AG10803 (cell line): ENCODE measurements around the gene HHIPL1.

Experiments
- DNase-seq: peaks from one replicate; pipeline ENCODE4 v3.0.0; 2010; ENCODE audit warnings: low read depth
- H3K4me3 ChIP-seq: 2 replicates; pipeline ENCODE4 v1.5.1; 2011; ENCODE audit warnings: mild to moderate bottlenecking, low read length, control low read depth
- CTCF ChIP-seq: conservative IDR thresholded peaks from 2 replicates; pipeline ENCODE4 v1.5.1; 2011; ENCODE audit warnings: mild to moderate bottlenecking, low read length, control low read depth, inconsistent platforms

The HHIPL1 gene

DNA sequence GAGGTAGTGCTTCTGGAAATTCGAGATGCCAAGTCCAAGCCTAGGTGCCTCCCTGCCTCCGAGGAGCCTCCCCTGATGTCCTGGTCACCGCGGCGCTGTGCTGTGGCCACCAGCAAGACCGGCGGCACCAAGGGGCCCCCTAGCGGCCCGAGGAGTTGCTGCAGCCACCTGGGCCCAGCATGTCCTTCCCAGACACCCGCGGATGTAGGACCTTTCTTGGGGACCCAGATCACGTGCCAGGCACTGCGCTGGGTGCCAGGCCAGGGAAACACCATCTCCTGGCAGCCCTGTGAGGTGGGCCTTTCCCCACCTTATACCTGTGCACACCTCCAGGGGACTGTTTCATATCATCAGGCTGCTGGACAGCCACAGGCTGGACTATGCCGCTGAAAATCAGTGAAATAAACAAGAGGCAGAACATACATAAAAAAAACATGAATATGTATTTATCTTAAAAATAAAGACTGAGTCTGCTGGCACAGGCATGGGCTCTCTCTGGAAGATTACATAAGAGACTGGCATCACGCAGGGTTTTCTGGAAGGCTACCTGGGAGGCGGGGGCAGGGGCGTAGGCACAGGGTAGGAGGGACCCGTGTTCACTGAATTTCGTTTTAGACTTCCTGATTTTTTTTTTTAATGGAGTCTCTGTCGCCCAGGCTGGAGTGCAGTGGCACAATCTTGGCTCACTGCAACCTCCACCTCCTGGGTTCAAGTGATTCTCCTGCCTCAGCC is 15.9 kb upstream of the HHIPL1 start:
- peak; percentile 94 for TF ChIP-seq CTCF
- no peak overlapping the region; the same call in 1 of the 2 replicates for H3K4me3 ChIP-seq
- peak; percentile 64 for DNase-seq

GRCh38 chr14:99630202-99630601 is 14.7 kb upstream of the HHIPL1 start:
- TF ChIP-seq CTCF = no peak
- H3K4me3 ChIP-seq = no peak overlapping the region
- no peak for DNase-seq

GRCh38 chr14:99632410-99633035 is 12.4 kb upstream of the HHIPL1 start:
- H3K4me3 ChIP-seq = no peak overlapping the region
- no peak for TF ChIP-seq CTCF
- DNase-seq = no peak

GRCh38 chr14:99633141-99633540 is 11.8 kb upstream of the HHIPL1 start:
- no peak for TF ChIP-seq CTCF
- H3K4me3 ChIP-seq = no peak overlapping the region
- no peak for DNase-seq

- no peak overlapping the region for H3K4me3 ChIP-seq
- DNase-seq = no peak
- TF ChIP-seq CTCF = no peak
Measured at GRCh38 chr14:99633918-99634317, 11.0 kb upstream of the HHIPL1 start.

DNA sequence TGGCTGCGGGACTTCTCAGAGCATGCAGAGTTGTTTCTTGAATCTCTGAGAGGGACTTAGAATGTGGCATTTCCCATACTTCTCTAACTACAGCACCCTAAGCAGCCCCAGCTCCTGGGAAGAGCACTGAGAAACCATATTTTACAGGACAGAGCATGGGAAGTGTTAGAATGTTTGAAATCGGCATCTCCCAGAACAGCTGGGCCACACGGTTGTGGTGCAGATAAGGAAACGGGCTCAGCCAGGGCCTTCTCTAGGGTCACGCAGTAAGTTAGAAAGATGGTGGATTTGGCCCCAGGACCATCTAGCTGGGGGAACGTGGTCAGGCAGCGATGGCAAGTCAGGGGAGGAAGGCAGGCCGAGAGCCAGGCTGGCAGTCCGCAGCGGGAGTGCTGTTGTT is 10.5 kb upstream of the HHIPL1 start:
- no peak for TF ChIP-seq CTCF
- no peak for DNase-seq
- H3K4me3 ChIP-seq = no peak overlapping the region

DNA sequence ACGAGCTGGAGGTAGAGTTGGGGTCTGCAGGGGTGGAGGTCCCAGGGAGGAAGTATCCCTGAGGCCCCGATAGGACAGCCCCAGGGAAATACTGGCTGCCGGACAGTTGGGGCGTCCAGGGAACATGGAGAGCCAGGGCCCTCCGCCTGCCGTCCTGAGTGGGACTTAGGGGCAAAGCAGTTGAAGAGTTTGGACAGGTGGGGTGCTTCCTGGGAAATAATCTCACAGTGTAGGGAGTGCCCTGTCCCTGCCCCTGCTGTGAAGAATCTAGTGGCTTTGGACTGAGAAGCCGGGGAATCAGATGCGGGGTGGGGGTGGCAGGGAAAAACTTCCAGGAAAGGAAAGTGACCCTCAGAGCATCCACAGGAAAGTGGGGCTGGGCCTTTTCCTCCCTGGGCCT is 9.8 kb upstream of the HHIPL1 start:
- H3K4me3 ChIP-seq = no peak overlapping the region
- no peak for DNase-seq
- no peak for TF ChIP-seq CTCF
